ENCODE results near the gene VLDLR.

VLDLR gene

DNA sequence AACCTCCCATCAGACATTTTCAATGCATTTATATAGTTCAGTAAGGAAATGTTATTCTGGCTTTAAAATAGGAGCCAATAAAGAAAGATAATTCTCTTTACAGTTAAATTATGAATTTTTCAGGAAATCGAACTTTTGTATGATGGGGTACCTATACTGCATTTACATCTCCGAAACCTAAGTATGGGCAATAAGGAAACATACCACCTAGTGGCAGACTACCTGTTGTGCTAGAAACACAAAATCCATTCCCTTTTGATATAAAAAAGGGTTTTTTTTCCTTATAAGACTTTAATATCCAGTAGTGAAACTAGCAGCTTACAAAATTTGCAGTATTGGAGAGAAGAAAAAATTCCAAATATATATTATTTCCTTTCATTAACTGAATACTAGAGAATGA, 21.3 kb upstream of the VLDLR start:
- H3K79me2 ChIP-seq (ENCODE audit: insufficient read depth, low read length): no peaks in the 10 kb centered on the region
- H3K4me3 ChIP-seq (ENCODE audit: insufficient read depth, low read length, poor library complexity, severe bottlenecking): no peak overlapping the region
- no peak overlapping the region for H2AFZ ChIP-seq (ENCODE audit: low read depth, low read length, severe bottlenecking)
- H3K9me3 ChIP-seq (ENCODE audit: insufficient read depth, low read length): no peaks in the 10 kb centered on the region
- no peaks in the 10 kb centered on the region for H3K36me3 ChIP-seq (ENCODE audit: low read length)
- no peaks in the 10 kb centered on the region for H3K27me3 ChIP-seq (ENCODE audit: low read length)
- H3K27ac ChIP-seq (ENCODE audit: low read depth, low read length): no peak overlapping the region
- no peaks in the 10 kb centered on the region for H4K20me1 ChIP-seq (ENCODE audit: low read depth, low read length)
- no peak overlapping the region for H3K4me2 ChIP-seq (ENCODE audit: low read depth, low read length, poor library complexity, severe bottlenecking)
- H3F3A ChIP-seq (ENCODE audit: insufficient read depth): no peaks in the 10 kb centered on the region
- TF ChIP-seq, protein P1, sequence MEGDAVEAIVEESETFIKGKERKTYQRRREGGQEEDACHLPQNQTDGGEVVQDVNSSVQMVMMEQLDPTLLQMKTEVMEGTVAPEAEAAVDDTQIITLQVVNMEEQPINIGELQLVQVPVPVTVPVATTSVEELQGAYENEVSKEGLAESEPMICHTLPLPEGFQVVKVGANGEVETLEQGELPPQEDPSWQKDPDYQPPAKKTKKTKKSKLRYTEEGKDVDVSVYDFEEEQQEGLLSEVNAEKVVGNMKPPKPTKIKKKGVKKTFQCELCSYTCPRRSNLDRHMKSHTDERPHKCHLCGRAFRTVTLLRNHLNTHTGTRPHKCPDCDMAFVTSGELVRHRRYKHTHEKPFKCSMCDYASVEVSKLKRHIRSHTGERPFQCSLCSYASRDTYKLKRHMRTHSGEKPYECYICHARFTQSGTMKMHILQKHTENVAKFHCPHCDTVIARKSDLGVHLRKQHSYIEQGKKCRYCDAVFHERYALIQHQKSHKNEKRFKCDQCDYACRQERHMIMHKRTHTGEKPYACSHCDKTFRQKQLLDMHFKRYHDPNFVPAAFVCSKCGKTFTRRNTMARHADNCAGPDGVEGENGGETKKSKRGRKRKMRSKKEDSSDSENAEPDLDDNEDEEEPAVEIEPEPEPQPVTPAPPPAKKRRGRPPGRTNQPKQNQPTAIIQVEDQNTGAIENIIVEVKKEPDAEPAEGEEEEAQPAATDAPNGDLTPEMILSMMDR (IDR thresholded peaks at IDR 0.05; ENCODE audit: insufficient read depth, low read length, poor library complexity, severe bottlenecking): peak; percentile 22
- TF ChIP-seq EZH2phosphoT487 (conservative IDR thresholded peaks at IDR 0.05; ENCODE audit: low read length): no peak
- no peaks in the 10 kb centered on the region for H3K9me2 ChIP-seq (replicated peaks; ENCODE audit: insufficient read depth, low read length)
- no peak overlapping the region for H3K9ac ChIP-seq (ENCODE audit: low read length)

DNA sequence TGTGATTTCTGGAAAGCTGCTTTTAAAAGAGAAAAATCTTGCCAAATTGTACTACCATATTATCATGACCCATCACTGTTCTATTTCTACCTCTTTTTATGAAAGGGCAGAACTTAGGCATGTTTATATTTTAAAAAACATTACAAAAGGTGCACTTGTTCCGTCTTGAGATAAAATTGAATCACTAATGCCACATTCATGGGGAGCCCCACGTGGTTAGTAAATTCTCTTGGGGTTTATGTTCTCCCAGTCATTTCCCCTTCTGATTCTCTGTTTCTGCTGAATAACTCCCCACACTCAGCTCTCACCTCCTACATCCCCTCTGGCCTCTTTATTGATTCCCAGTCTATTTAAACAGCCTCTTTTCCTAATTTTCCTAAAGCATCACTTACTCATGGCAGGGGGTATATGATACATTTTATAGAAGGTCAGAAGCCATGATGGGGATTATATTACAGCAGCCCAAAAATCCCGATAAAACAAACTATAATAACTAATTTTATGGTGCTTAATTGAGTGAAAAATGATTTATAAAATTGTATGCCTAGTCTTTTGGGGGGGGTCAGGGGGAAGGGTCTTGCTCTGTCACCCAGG, 19.7 kb upstream of the VLDLR start:
- H3K27ac ChIP-seq (ENCODE audit: low read depth, low read length): no peak overlapping the region
- H3F3A ChIP-seq (ENCODE audit: insufficient read depth): no peaks in the 10 kb centered on the region
- TF ChIP-seq, protein P1 (IDR thresholded peaks at IDR 0.05; ENCODE audit: insufficient read depth, low read length, poor library complexity, severe bottlenecking): no peak
- TF ChIP-seq EZH2phosphoT487 (conservative IDR thresholded peaks at IDR 0.05; ENCODE audit: low read length): no peak
- no peaks in the 10 kb centered on the region for H3K27me3 ChIP-seq (ENCODE audit: low read length)
- no peaks in the 10 kb centered on the region for H3K79me2 ChIP-seq (ENCODE audit: insufficient read depth, low read length)
- H2AFZ ChIP-seq (ENCODE audit: low read depth, low read length, severe bottlenecking): no peak overlapping the region
- no peaks in the 10 kb centered on the region for H3K9me2 ChIP-seq (replicated peaks; ENCODE audit: insufficient read depth, low read length)
- no peaks in the 10 kb centered on the region for H3K9me3 ChIP-seq (ENCODE audit: insufficient read depth, low read length)
- no peaks in the 10 kb centered on the region for H3K36me3 ChIP-seq (ENCODE audit: low read length)
- H3K9ac ChIP-seq (ENCODE audit: low read length): no peak overlapping the region
- no peaks in the 10 kb centered on the region for H4K20me1 ChIP-seq (ENCODE audit: low read depth, low read length)
- H3K4me3 ChIP-seq (ENCODE audit: insufficient read depth, low read length, poor library complexity, severe bottlenecking): no peak overlapping the region
- H3K4me2 ChIP-seq (ENCODE audit: low read depth, low read length, poor library complexity, severe bottlenecking): no peak overlapping the region

DNA sequence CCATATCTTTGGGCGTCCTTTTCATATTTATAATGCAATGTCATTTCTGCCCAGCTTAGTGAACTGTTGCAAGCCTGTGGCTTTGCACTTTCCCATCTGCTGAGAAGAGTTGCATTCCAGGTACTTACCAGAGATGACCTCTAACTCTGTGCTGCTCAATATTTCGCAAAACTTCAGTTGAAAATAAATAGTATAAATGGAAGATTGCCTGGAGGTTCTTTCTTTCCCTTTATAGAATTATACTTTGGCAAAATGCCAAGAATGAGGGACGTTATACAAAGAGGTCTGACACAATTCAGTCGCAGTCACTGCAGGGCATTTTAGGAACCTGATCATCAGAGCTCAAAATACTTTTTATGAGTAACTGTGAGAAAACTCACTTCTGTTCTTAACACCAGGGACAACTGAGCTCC, 18.9 kb upstream of the VLDLR start:
- TF ChIP-seq, protein P1 (IDR thresholded peaks at IDR 0.05; ENCODE audit: insufficient read depth, low read length, poor library complexity, severe bottlenecking): no peak
- no peak for TF ChIP-seq EZH2phosphoT487 (conservative IDR thresholded peaks at IDR 0.05; ENCODE audit: low read length)
- Histone ChIP-seq H3K79me2 (ENCODE audit: insufficient read depth, low read length) (no peaks in the 10 kb centered on the region), H3K4me3 (ENCODE audit: insufficient read depth, low read length, poor library complexity, severe bottlenecking) (no peak overlapping the region), H3K27me3 (ENCODE audit: low read length) (no peaks in the 10 kb centered on the region), H3K9me3 (ENCODE audit: insufficient read depth, low read length) (no peaks in the 10 kb centered on the region), H3K9me2 (replicated peaks; ENCODE audit: insufficient read depth, low read length) (no peaks in the 10 kb centered on the region), H3K36me3 (ENCODE audit: low read length) (no peaks in the 10 kb centered on the region), H4K20me1 (ENCODE audit: low read depth, low read length) (no peaks in the 10 kb centered on the region), H3F3A (ENCODE audit: insufficient read depth) (no peaks in the 10 kb centered on the region), H3K9ac (ENCODE audit: low read length) (no peak overlapping the region), H2AFZ (ENCODE audit: low read depth, low read length, severe bottlenecking) (no peak overlapping the region), H3K4me2 (ENCODE audit: low read depth, low read length, poor library complexity, severe bottlenecking) (no peak overlapping the region), H3K27ac (ENCODE audit: low read depth, low read length) (no peak overlapping the region)

Measured in SU-DHL-6 (cell line).